ENCODE data around the gene MARCHF9. TPM values are rescaled to one million over a fixed set of nuclear protein-coding genes. Genes with fewer than 3 reads are reported as not detected.

MARCHF9 gene
- total and polyA plus RNA-seq, 9 donors = 5.0 to 15.2 (median 7.7) TPM

GRCh38 chr12:57755454-57756372, 810 bp downstream of the MARCHF9 start:
- H3K36me3 ChIP-seq = no peaks in the 10 kb centered on the region
- H3K4me3 ChIP-seq = peak overlapping the region; percentile 69
- peak in 3 of 5 donors; percentile 55 to 59 (median 55) for DNase-seq
- no peaks in the 10 kb centered on the region for H3K27me3 ChIP-seq
- intact Hi-C loops (cut with DNase I) = no loop called here
- WGBS, 3 donors = 2 to 4% (median 3%) methylated on average over 29 to 76 of the region's 76 CpGs
- TF ChIP-seq CTCF (IDR thresholded peaks at IDR 0.05) (no peak), EP300 (IDR thresholded peaks at IDR 0.05) (no peak), POLR2A (IDR thresholded peaks at IDR 0.05) (no peak)
- peak overlapping the region in 1 of 2 donors; percentile 9 for H3K27ac ChIP-seq
- H3K9me3 ChIP-seq = peaks cover 0 to 10% of the 10 kb centered on the region in 2 donors
- peaks cover 9% of the 10 kb centered on the region for H3K4me1 ChIP-seq (ENCODE audit: insufficient read depth)

GRCh38 chr12:57756406-57757341, 1.8 kb downstream of the MARCHF9 start:
- WGBS, 3 donors = 76 to 81% (median 77%) methylated on average over 22 of the region's 22 CpGs
- DNase-seq = no peak
- H3K36me3 ChIP-seq = no peaks in the 10 kb centered on the region
- no peak for TF ChIP-seq EP300 (IDR thresholded peaks at IDR 0.05)
- TF ChIP-seq POLR2A (IDR thresholded peaks at IDR 0.05) = no peak
- TF ChIP-seq CTCF (IDR thresholded peaks at IDR 0.05) = no peak
- peaks cover 0 to 10% of the 10 kb centered on the region in 2 donors for H3K9me3 ChIP-seq
- peak overlapping the region; percentile 69 for H3K4me3 ChIP-seq
- H3K4me1 ChIP-seq (ENCODE audit: insufficient read depth) = peaks cover 6% of the 10 kb centered on the region
- intact Hi-C loops (cut with DNase I) = no loop called here
- H3K27me3 ChIP-seq = no peaks in the 10 kb centered on the region
- H3K27ac ChIP-seq = no peak overlapping the region

- no peak for TF ChIP-seq EP300 (IDR thresholded peaks at IDR 0.05)
- no peak for TF ChIP-seq CTCF (IDR thresholded peaks at IDR 0.05)
- no peak for TF ChIP-seq POLR2A (IDR thresholded peaks at IDR 0.05)
- 92 to 95% (median 94%) methylated on average over 4 of the region's 4 CpGs for WGBS, 3 donors
- Histone ChIP-seq H3K4me1 (ENCODE audit: insufficient read depth) (peaks cover 6% of the 10 kb centered on the region), H3K27ac (no peak overlapping the region), H3K27me3 (no peaks in the 10 kb centered on the region), H3K9me3 (peaks cover 0 to 10% of the 10 kb centered on the region in 2 donors), H3K36me3 (no peaks in the 10 kb centered on the region), H3K4me3 (no peak overlapping the region)
- DNase-seq = no peak
- intact Hi-C loops (cut with DNase I) = no loop called here
These were observed 2.9 kb downstream of the MARCHF9 start for GRCh38 chr12:57757771-57758170.

Measured in ovary (tissue), 9 donors.